GM21528 (cell line): ENCODE measurements around the gene NSMCE4A.
"Not testable (repeated sequence)": the region's sequence is repeated elsewhere in the genome, so short reads cannot be mapped to it uniquely, and the experiment has no call there.

Experiments used
- ATAC-seq: cut with Tn5 transposase; IDR thresholded peaks from one replicate; pipeline ENCODE4 v1.9.1; 2021; ENCODE audit warnings: mild to moderate bottlenecking, moderate library complexity; ENCODE audit not compliant: unreplicated experiment, low FRiP score

NSMCE4A gene, protein sequence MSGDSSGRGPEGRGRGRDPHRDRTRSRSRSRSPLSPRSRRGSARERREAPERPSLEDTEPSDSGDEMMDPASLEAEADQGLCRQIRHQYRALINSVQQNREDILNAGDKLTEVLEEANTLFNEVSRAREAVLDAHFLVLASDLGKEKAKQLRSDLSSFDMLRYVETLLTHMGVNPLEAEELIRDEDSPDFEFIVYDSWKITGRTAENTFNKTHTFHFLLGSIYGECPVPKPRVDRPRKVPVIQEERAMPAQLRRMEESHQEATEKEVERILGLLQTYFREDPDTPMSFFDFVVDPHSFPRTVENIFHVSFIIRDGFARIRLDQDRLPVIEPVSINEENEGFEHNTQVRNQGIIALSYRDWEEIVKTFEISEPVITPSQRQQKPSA

DNA sequence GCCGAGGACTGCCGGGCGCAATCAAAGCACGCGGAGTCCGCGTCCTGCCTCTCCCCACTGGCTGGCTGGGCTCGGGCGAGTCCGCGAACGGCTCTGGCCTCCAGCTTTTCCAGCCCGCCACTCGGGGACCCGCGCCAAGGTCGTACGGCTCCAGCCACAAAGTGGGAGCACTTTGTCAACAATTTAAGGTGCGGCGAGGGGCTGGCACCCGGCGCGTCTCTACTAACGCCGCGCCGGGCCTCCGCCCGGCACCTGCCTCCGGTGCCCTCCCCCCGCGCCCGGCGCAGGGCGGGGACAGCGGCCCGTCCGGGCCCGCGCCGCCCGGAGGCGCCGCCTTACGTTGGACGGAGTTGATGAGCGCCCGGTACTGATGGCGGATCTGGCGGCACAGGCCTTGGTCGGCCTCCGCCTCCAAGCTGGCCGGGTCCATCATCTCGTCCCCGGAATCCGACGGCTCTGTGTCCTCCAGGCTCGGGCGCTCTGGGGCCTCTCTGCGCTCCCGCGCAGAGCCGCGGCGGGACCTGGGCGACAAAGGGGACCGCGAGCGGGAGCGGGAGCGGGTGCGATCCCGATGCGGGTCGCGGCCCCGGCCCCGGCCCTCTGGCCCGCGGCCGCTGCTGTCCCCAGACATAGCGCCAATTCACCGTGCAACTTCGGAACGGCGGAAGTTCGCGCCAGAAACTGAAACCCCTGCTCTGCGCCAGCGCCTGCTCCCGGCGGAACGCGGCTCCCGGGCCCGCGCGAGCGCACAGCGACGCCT is at the start of gene NSMCE4A:
Gene NSMCE4A (minus strand): TSS at position 683 of the 760 bp plus-strand sequence. CDS start 52 bp downstream, at position 631.
- ATAC-seq: peak; percentile 90

DNA sequence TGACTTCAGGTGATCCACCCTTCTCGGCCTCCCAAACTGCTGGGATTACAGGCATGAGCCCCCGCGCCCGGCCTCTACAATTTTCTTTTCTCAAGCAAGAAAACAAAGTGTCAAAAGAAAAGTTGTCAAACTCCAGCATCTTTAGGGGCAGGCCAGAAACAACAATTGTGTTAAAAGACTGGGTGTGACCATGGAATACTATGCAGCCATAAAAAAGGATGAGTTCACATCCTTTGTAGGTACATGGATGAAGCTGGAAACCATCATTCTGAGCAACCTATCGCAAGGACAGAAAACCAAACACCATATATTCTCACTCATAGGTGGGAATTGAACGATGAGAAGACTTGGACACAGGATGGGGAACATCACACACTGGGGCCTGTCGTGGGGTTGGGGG is 48.2 kb upstream of the NSMCE4A start:
- ATAC-seq: not testable (repeated sequence)

DNA sequence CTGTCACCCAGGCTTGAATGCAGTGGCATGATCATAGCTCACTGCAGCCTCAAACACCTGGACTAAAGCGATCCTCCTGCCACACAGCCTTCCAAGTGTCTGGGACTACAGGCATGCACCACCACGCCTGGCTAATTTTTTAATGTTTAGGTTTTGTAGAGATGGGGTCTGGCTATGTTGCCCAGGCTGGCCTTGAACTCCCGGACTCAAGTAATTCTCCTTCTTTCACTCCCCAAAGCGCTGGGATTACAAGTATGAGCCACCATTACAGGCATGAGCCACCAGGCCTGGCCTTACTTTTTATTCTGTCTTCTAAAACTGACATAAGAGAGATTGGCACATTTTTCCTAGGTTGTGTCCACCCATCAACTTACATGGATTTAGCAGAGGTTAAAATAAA is 47.3 kb upstream of the NSMCE4A start:
- ATAC-seq: no peak

DNA sequence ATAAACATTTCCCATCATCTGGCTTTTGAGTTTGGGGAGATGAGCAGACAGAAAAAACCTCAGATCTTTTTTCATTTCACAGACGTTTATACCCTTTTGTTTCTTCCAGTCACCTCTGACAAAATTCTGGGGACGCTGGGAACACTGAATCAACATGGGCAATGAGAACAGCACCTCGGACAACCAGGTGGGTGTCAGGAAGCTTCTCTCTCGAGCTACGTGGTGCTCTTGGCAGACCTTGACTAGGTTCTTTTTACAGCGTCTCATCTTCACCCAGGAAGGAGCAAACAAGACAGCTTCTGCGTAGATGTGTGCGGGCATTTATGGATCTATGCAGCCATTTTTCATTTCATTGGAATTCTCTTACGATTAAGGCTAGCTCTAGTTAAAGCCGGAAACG is 46.8 kb upstream of the NSMCE4A start:
- no peak for ATAC-seq

DNA sequence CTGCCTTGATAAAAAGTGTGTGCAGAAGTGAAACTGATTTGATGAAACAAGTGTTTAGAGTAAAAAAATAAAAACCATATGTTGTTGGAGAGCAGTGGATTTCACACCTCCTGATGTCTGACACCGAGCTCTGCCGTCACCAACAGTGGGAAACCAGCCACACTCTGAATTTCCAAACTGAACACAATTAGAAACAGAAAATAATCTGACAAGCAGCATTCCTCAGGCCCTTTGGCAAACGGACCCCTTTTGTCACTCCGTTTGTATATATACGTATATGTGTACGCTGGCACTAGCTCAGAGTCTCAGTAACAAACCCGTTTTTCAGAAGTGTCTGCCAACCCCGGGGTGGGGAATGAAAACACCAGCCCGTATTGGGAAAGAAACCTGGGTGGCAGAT is 46.4 kb upstream of the NSMCE4A start:
- no peak for ATAC-seq

DNA sequence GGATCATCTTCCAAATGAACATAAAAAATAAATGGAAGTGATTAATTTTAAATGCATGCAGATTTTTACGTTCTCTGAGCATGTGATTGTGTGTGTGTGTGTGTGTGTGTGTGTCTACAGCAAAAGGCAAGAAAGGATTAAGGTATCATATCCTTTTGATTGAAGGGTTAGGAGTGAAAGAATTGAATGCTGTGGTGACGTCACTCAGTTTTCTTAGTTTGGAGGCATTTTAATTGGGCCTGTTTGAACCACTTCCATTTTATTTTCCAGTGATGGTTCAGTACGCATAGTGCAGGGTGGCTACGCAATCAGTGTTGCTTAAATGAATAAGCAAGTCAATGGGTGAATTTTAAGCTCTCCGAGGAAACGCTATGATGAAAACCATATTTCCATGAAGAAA is 45.2 kb upstream of the NSMCE4A start:
- no peak for ATAC-seq

DNA sequence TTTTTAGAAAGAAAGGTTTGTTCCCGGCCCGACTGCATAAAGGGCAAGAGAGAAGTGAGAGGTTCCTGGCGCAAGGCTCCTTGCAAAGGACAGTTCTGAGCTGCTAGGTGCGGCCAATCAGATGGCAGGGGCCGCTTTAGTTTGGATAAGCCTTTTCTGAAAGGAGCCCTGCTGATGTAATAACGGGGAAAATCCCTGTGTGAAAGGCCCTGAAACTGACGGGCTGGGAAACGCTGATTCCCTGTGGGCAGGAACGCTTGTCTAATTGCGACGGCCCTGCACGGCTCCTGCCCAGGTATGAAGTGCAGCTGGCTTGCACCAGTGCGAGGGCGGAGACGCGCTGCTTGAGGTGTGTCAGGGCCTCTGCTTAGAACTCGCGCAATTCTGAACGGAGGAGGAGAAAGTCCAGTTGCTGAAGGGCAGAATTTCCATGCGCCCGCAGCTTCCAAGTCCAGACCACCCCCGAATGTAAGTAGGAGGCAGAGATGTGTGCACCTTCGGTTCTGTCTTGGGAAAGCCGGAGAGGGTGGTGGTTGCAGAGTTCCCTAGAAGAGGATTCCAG is 44.5 kb upstream of the NSMCE4A start:
- ATAC-seq: no peak

DNA sequence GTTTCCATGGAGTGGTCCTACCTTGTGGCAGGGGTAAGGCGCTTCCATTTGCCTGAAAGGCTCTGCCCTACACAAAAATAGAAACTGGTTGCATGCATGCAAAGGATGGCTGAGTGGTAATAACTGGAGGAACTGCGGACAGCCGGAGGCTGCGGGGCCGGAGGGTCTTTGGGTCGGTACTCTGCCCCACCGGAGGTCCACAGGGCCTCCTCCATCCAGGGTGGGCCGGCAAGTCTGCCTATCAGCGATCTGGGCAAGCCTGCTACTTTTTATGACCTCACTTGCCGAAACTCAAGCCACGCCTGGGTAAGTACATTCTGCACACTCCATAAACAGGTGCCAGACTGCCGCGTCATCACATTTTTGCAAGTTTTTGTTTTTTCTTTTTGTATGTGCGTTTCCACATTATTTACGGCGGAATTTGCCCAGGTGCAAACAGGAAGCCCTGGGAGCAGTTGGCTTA is 44.0 kb upstream of the NSMCE4A start:
- ATAC-seq: no peak

DNA sequence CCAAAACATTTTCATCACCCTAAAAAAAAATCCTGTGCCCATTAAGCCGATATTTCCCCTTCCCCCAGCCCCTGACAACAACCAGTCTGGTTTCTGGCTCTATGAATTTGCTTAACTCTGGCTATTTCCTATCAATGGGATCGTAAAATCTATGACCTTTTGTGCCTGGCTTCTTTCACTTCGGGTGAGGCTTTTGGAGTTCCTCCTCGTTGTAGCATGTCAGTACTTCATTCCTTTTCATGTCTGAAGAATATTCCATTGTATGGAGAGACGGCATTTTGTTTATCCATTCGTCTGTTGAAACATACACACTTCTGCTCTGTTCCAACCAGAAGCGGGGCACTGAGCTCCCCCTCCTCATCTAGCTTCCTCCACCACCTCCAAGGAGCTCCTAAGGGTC is 43.5 kb upstream of the NSMCE4A start:
- no peak for ATAC-seq

DNA sequence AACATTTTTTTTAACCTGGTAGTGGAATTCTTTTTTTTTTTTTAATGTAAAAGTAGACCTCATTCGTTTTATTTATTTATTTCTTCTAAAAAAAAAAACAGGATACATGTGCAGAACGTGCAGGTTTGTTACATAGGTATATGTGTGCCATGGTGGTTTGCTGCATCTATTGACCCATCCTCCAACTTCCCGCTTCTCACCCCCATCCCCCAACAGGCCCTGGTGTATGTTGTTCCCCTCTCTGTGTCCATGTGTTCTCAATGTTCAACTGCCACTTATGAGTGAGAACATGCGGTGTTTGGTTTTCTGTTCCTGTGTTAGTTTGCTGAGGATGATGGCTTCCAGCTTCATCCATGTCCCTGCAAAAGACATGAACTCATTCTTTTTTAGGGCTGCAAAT is 42.9 kb upstream of the NSMCE4A start:
- not testable (repeated sequence) for ATAC-seq

DNA sequence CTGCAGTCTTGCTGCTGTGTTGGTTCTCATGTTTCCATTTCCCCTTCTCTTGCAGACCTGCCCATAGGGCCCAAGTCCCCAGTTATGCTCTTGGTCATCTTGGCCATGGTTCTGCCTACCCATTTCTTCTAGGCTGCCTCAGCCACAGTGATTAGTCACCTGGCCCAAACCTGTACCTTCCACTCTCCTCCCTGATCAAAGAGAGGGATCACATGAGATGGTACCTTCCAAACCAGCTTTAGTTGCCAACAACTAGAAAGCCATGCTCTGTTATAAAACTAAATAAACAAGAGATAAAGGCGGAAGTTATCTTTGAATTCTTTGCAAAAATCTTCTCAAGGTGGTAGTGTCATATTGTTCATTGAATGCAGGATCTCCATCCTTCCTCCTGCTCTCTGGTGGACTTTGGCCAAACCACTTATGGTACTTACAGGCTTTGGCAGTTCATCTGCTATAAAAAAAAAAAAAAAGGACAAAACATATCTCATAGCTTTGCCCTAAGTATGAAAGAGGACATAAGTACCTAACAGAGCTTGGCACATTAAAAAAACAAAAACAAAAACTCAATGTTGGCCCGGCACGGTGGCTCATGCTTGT is 39.7 kb upstream of the NSMCE4A start:
- no peak for ATAC-seq

DNA sequence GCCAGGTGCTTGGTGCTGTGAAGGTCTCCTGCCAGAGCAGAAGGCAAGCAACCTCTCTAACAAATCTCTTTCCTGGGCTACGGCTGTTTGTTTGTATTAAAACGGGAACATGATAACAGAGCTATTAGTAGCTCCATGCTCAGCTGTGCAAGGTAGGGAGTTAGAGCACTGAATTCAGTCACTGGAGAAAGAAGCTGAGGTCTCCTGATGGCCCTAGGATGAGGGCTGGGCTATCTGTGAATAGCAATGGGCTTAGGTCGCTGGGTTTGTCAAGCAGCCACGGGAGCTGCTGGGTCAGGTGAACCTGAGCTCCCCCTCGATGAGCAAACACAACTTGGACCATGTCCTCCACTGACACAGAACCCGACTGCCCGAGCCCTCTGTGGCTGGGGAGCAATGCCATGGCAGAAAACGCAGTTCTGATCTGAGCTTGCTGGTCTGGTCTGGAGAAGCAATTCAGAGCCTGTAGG is 38.3 kb upstream of the NSMCE4A start:
- no peak for ATAC-seq

DNA sequence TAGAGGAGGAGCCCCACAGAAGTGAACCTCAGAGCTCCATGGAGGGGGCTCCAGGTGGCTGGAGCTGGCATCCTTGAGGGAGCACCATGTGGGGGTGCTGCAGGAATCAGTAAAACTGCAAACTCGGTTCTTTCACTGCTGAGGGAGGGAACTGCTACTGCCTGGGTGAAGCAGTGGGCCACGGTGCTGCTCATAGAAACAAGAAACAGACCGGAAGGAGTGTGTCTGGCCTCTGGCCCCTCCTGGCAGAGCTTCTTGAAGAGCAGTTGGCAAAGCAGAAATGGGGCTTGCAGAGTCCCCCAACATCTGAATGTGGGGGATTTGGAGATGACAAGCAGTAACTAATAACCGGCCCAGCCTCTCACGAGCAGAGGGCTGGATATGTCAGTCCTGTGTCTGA is 37.7 kb upstream of the NSMCE4A start:
- no peak for ATAC-seq

DNA sequence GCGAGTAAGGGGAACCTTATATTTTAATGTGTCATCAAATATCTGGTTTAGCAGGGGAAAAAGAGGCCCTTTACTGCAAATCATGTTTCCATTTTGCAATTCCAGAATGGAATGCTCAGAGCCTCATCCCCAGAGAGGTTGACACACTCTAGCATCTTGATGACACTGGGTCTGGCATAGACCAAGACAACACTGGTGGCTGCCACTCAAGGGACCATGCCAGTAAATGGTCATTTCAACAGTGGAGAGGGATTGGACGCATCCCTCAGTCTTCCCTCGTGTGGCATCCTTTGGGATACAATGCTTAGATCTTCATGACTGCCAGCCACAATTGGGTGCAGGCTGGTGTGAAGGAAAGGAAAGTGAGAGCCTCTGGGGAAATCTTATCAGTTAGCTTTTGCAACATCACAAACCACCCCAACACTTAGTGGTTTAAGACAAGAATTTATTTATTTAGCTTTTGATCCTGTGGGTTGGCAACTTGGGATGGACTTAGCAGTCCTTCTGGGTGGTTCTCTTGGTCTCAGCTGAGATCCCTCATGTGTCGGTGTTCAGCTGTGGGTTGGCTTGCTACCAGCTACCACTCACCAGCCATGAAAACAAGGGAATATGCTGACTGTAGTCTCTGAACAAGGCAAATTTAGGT is 35.5 kb upstream of the NSMCE4A start:
- ATAC-seq: no peak

DNA sequence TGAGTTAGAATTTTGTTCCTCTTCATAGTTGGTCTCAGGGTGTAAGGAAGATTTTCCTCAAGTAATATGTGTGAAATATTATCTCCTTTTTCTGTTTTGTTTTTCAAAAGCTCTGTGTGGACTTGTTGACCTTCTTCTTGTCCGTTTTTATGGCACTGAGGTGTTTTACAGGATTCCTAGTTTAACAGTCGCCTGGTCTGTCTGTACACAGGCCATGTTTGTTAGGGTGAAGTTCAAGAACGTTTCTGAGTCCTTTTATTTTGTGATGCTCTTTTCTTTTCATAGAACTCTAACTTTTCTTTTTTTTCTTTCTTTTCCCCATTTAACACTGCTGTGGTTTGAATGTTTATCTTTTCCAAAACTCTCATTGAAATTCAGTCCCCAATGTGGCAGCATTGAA is 32.4 kb upstream of the NSMCE4A start:
- no peak for ATAC-seq

DNA sequence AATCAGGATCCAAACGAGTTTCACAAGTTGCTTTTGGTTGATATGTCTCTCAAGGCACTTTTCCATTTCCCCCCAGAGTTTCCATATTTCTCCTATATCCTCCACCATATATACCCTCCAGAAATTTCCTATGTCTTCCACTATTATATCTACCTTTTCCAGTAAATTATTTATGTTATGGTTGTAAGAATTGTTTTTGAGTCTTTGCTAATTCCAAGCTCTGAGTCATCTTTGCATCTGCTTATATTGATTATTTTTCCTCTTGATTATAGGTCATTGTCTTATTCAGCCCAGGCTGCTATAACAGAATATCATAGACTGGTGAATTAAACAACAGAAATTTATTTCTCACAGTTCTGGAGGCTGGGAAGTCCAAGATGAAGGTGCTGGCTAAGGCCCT is 26.7 kb upstream of the NSMCE4A start:
- ATAC-seq: no peak

DNA sequence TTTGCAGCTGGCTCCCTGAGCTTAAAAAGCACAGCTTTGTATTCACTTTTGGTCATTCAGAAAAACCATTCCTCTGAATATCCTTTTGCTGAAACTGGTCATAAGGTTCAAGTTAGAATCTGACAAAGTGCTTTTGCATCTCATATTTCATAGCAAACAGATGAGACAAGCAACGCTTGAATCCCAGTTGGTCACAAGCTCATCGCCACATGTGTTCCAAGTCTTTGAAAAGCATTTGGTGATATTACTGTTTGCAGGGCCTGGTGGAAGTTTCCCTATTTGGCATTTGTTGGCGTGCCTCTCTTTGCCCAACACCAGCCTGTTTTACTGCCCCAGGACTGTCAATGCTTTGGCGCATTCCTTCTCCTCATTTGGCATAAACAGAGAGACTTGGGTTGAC is 24.3 kb upstream of the NSMCE4A start:
- ATAC-seq: no peak

DNA sequence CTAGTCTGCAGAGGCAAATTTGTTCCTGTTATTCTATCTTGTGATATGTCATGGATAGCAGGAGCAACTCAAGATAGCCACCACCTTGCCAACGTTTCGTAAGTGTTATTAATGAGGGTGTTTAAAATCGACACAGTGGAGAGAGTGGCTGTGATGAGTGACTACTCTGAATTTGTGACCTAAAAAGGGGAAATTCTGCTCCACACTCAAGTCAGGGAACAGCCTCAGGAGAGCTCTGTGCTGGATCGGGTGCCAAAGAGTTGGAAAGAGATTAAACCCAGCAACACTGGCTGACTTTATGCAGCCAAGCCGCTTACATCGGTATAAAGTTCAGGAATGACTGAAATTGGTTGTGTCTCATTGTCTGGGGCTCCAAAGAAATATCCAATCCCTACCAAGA is 23.4 kb upstream of the NSMCE4A start:
- ATAC-seq: no peak

DNA sequence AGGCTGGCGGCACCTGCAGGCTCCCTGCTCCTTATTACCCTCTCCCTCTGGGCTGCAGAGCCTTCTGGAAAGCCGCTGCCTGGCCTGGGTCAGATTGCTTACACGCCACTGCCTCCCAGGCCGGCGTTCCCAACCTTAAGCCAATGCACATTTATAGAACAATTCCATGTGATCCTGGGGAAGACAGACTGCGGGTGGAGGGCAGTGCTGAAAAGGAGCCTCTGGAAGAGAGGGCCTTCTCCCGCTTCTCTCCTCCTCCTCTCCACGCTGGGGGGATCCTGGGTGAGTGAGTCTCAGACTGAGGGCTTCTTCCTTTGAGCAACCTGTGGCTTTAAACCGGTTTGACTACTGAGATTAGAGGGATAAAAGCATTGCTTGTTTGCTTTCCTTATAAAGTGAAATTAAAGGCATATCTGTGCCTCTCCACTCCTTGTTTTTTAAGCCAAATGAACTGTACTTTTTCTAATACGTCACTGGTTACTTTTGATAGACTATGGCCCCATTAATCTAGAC is 19.5 kb upstream of the NSMCE4A start:
- no peak for ATAC-seq

DNA sequence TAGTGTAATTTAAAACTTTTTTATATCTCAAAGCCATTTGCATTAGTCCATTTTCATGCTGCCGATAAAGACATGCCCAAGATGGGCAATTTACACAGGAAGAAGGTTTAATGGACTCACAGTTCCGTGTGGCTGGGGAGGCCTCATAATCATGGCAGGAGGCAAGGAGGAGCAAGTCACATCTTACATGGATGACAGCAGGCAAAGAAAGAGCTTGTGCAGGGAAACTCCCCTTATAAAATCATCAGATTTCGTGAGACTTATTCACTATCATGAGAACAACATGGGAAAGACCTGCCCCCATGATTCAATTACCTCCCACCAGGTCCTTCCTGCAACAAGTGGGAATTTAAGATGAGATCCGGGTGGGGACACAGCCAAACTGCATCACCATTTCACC is 16.7 kb upstream of the NSMCE4A start:
- ATAC-seq: not testable (repeated sequence)
